DND-41 (cell line): ENCODE results near the gene MMP20.

Experiments
- ATAC-seq: fragments of 200-7000 bp; cut with Tn5 transposase; 3 replicates; pipeline ENCODE4 v1.9.1; 2021; ENCODE audit warnings: low read depth; ENCODE audit not compliant: insufficient read depth
- DNase-seq: peaks from one replicate; pipeline ENCODE4 v3.0.0-alpha.2; 2020
- H2AFZ ChIP-seq: 2 replicates; pipeline ENCODE4 v1.6.0; 2012; ENCODE audit warnings: low read depth, low read length
- H3K27ac ChIP-seq: 2 replicates; pipeline ENCODE4 v1.5.1; 2012; ENCODE audit warnings: low read length, inconsistent platforms
- H3K27me3 ChIP-seq: fragments of 200-600 bp; sonication (generic); 2 replicates; pipeline ENCODE4 v1.6.0; 2012; ENCODE audit warnings: low read length, mild to moderate bottlenecking, inconsistent platforms; ENCODE audit not compliant: insufficient read depth, poor library complexity
- H3K36me3 ChIP-seq: 2 replicates; pipeline ENCODE4 v1.5.1; 2012; ENCODE audit warnings: low read length, inconsistent platforms; ENCODE audit not compliant: insufficient read depth
- H3K4me1 ChIP-seq: 2 replicates; pipeline ENCODE4 v1.5.1; 2012; ENCODE audit warnings: mild to moderate bottlenecking, low read length; ENCODE audit not compliant: insufficient read depth
- H3K4me2 ChIP-seq: 2 replicates; pipeline ENCODE4 v1.6.0; 2012; ENCODE audit warnings: mild to moderate bottlenecking, moderate library complexity, low read length, inconsistent platforms; ENCODE audit not compliant: insufficient read depth
- H3K4me3 ChIP-seq, 2 experiments: fragments of 200-600 bp in 1 of 2; shearing (Covaris generic) in 1 of 2; 2 replicates each; pipeline ENCODE4 v1.5.1; 2012 to 2016; ENCODE audit warnings: inconsistent platforms in 2 of 2, low read length in 2 of 2, mild to moderate bottlenecking in 2 of 2, low read depth in 1 of 2, moderate library complexity in 1 of 2
- H3K79me2 ChIP-seq: 2 replicates; pipeline ENCODE4 v1.6.0; 2012; ENCODE audit warnings: low read length, inconsistent platforms; ENCODE audit not compliant: insufficient read depth
- H3K9ac ChIP-seq: 2 replicates; pipeline ENCODE4 v1.6.0; 2012; ENCODE audit warnings: low read depth, mild to moderate bottlenecking, inconsistent platforms, low read length, moderate library complexity
- H3K9me3 ChIP-seq: 2 replicates; pipeline ENCODE4 v1.5.1; 2012; ENCODE audit warnings: low read length, moderate library complexity, mild to moderate bottlenecking, inconsistent platforms; ENCODE audit not compliant: insufficient read depth, severe bottlenecking
- H4K20me1 ChIP-seq: 2 replicates; pipeline ENCODE4 v1.6.0; 2012; ENCODE audit warnings: low read length; ENCODE audit not compliant: insufficient read depth
- EZH2 ChIP-seq: IDR thresholded peaks from 3 replicates; pipeline ENCODE4 v1.6.1; 2012; ENCODE audit warnings: borderline replicate concordance, low read depth, mild to moderate bottlenecking, moderate library complexity, low read length, inconsistent platforms; ENCODE audit not compliant: severe bottlenecking
- TF ChIP-seq, protein P1 (sequence below): IDR thresholded peaks from 2 replicates; pipeline ENCODE4 v1.5.1; 2012; ENCODE audit warnings: borderline replicate concordance, low read length, moderate library complexity, mild to moderate bottlenecking; ENCODE audit not compliant: poor library complexity, severe bottlenecking; ENCODE audit errors: extremely low read depth

MMP20 gene

DNA sequence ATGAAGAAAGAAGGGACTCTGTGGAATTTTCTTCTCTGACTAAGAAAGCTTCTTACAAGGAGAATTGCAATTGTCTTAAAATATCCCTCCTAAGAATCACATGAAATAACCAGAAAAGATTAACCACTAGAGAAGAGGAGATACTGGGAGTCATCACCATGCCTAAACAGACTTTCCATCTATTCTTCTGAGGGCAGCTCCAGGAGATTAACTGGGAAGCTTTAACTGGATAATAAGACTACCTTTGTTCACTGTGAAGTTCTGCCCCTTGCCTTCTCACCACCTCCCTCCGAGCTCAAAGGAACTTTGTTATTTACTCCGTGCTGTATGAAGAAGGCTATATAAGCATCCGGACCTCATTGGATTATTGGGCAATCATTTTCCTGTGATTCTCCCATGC is 70.0 kb downstream of the MMP20 start:
- Histone ChIP-seq H3K4me1 (peaks cover 12% of the 10 kb centered on the region), H4K20me1 (no peaks in the 10 kb centered on the region), H3K27me3 (no peaks in the 10 kb centered on the region), H3K9ac (no peak overlapping the region), H3K4me2 (no peak overlapping the region), H3K9me3 (peaks cover 4% of the 10 kb centered on the region), H3K79me2 (no peaks in the 10 kb centered on the region), H3K36me3 (no peaks in the 10 kb centered on the region), H3K4me3 (no peak overlapping the region), H2AFZ (no peak overlapping the region), H3K27ac (no peak overlapping the region)
- no peak for ATAC-seq
- TF ChIP-seq EZH2 = no peak
- TF ChIP-seq, protein P1, sequence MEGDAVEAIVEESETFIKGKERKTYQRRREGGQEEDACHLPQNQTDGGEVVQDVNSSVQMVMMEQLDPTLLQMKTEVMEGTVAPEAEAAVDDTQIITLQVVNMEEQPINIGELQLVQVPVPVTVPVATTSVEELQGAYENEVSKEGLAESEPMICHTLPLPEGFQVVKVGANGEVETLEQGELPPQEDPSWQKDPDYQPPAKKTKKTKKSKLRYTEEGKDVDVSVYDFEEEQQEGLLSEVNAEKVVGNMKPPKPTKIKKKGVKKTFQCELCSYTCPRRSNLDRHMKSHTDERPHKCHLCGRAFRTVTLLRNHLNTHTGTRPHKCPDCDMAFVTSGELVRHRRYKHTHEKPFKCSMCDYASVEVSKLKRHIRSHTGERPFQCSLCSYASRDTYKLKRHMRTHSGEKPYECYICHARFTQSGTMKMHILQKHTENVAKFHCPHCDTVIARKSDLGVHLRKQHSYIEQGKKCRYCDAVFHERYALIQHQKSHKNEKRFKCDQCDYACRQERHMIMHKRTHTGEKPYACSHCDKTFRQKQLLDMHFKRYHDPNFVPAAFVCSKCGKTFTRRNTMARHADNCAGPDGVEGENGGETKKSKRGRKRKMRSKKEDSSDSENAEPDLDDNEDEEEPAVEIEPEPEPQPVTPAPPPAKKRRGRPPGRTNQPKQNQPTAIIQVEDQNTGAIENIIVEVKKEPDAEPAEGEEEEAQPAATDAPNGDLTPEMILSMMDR = no peak
- no peak for DNase-seq

GRCh38 chr11:102553835-102554282 is 71.3 kb downstream of the MMP20 start:
- DNase-seq = no peak
- Histone ChIP-seq H3K9ac (no peak overlapping the region), H3K36me3 (no peaks in the 10 kb centered on the region), H3K79me2 (no peaks in the 10 kb centered on the region), H3K4me3 (no peak overlapping the region), H3K27ac (no peak overlapping the region), H3K4me1 (no peaks in the 10 kb centered on the region), H3K27me3 (no peaks in the 10 kb centered on the region), H4K20me1 (no peaks in the 10 kb centered on the region), H2AFZ (no peak overlapping the region), H3K4me2 (no peak overlapping the region), H3K9me3 (peaks cover 4% of the 10 kb centered on the region)
- TF ChIP-seq, protein P1 = no peak
- no peak for TF ChIP-seq EZH2
- no peak for ATAC-seq

- Histone ChIP-seq H3K4me2 (no peak overlapping the region), H3K27me3 (no peaks in the 10 kb centered on the region), H2AFZ (no peak overlapping the region), H3K9ac (no peak overlapping the region), H3K27ac (no peak overlapping the region), H3K9me3 (no peaks in the 10 kb centered on the region), H3K4me3 (no peak overlapping the region), H3K36me3 (no peaks in the 10 kb centered on the region), H3K4me1 (no peaks in the 10 kb centered on the region), H3K79me2 (no peaks in the 10 kb centered on the region), H4K20me1 (no peaks in the 10 kb centered on the region)
- TF ChIP-seq, protein P1 = no peak
- no peak for TF ChIP-seq EZH2
- ATAC-seq (no peak), DNase-seq (no peak)
These were observed 72.5 kb downstream of the MMP20 start for GRCh38 chr11:102552447-102553194.
